Trophoblast cell (in vitro differentiated cells and primary cell): ENCODE data around the gene PTPRE.

Source experiments
- DNase-seq, 2 donors: peaks; one replicate each; pipeline ENCODE4 v3.0.0-alpha.2; 2016
- H2AFZ ChIP-seq: 2 replicates; pipeline ENCODE4 v1.6.1; 2013; ENCODE audit warnings: low read length, moderate library complexity, mild to moderate bottlenecking; ENCODE audit not compliant: insufficient read depth, poor library complexity
- H2AK5ac ChIP-seq: 2 replicates; pipeline ENCODE4 v1.6.1; 2013; ENCODE audit warnings: mild to moderate bottlenecking, low read length
- H2BK120ac ChIP-seq: 2 replicates; pipeline ENCODE4 v1.6.1; 2013; ENCODE audit warnings: low read length, mild to moderate bottlenecking, moderate library complexity; ENCODE audit not compliant: insufficient read depth, poor library complexity
- H2BK12ac ChIP-seq: 2 replicates; pipeline ENCODE4 v1.6.1; 2013; ENCODE audit warnings: mild to moderate bottlenecking, low read length, moderate library complexity
- H2BK5ac ChIP-seq: 2 replicates; pipeline ENCODE4 v1.6.1; 2013; ENCODE audit warnings: low read length, low read depth, moderate library complexity, mild to moderate bottlenecking; ENCODE audit not compliant: poor library complexity
- H3K14ac ChIP-seq: 2 replicates; pipeline ENCODE4 v1.6.1; 2013; ENCODE audit warnings: mild to moderate bottlenecking, low read length
- H3K18ac ChIP-seq: 2 replicates; pipeline ENCODE4 v1.6.1; 2013; ENCODE audit warnings: mild to moderate bottlenecking, low read length
- H3K23ac ChIP-seq: 2 replicates; pipeline ENCODE4 v1.6.1; 2013; ENCODE audit warnings: low read length
- H3K27ac ChIP-seq: 2 replicates; pipeline ENCODE4 v1.5.1; 2013; ENCODE audit warnings: low read depth, mild to moderate bottlenecking, inconsistent platforms, low read length, moderate library complexity
- H3K27me3 ChIP-seq: 2 replicates; pipeline ENCODE4 v1.6.1; 2013; ENCODE audit warnings: inconsistent platforms, mild to moderate bottlenecking, low read length, moderate library complexity; ENCODE audit not compliant: insufficient read depth
- H3K36me3 ChIP-seq, 2 experiments: 1 replicate in 1 of 2; 2 replicates in 1 of 2; pipeline ENCODE4 v1.6.1; 2013; ENCODE audit warnings: low read length in 2 of 2, mild to moderate bottlenecking in 2 of 2, moderate library complexity in 1 of 2; ENCODE audit not compliant: insufficient read depth in 2 of 2, control insufficient read depth in 1 of 2
- H3K4ac ChIP-seq: 2 replicates; pipeline ENCODE4 v1.6.1; 2013; ENCODE audit warnings: low read depth, mild to moderate bottlenecking, low read length, moderate library complexity
- H3K4me1 ChIP-seq, 2 experiments: 1 replicate in 1 of 2; 2 replicates in 1 of 2; pipeline ENCODE4 v1.6.1; 2013; ENCODE audit warnings: low read length in 2 of 2, mild to moderate bottlenecking in 2 of 2, moderate library complexity in 1 of 2; ENCODE audit not compliant: insufficient read depth in 2 of 2, control insufficient read depth in 1 of 2
- H3K4me2 ChIP-seq: 2 replicates; pipeline ENCODE4 v1.6.1; 2013; ENCODE audit warnings: inconsistent platforms, mild to moderate bottlenecking, low read length, moderate library complexity
- H3K4me3 ChIP-seq: 2 replicates; pipeline ENCODE4 v1.5.1; 2013; ENCODE audit warnings: mild to moderate bottlenecking, low read depth, low read length, inconsistent platforms
- H3K79me1 ChIP-seq: one replicate; pipeline ENCODE4 v1.6.1; 2013; ENCODE audit warnings: low read length
- H3K79me2 ChIP-seq: 2 replicates; pipeline ENCODE4 v1.6.1; 2013; ENCODE audit warnings: low read length, mild to moderate bottlenecking; ENCODE audit not compliant: control insufficient read depth, insufficient read depth, poor library complexity
- H3K9ac ChIP-seq: 2 replicates; pipeline ENCODE4 v1.6.1; 2013; ENCODE audit warnings: mild to moderate bottlenecking, low read length
- H3K9me3 ChIP-seq: 2 replicates; pipeline ENCODE4 v1.6.1; 2013; ENCODE audit warnings: low read depth, mild to moderate bottlenecking, control low read depth, inconsistent platforms, low read length; ENCODE audit not compliant: insufficient read depth
- H4K12ac ChIP-seq: 2 replicates; pipeline ENCODE4 v1.6.1; 2013; ENCODE audit warnings: low read depth, mild to moderate bottlenecking, low read length, moderate library complexity
- H4K8ac ChIP-seq: 2 replicates; pipeline ENCODE4 v1.6.1; 2013; ENCODE audit warnings: low read depth, mild to moderate bottlenecking, low read length, moderate library complexity
- H4K91ac ChIP-seq: one replicate; pipeline ENCODE4 v1.6.1; 2013; ENCODE audit warnings: low read depth, mild to moderate bottlenecking, low read length, moderate library complexity
- WGBS: extraction: QIAGEN DNeasy Blood & Tissue Kit; methylation state at CpG from one replicate; pipeline ENCODE4 v1.1.7; 2013; ENCODE audit warnings: missing lambda C conversion rate; ENCODE audit not compliant: insufficient read length, insufficient coverage; ENCODE audit errors: extremely low coverage; 5-methylcytosine and 5-hydroxymethylcytosine counted together

Gene PTPRE

DNA sequence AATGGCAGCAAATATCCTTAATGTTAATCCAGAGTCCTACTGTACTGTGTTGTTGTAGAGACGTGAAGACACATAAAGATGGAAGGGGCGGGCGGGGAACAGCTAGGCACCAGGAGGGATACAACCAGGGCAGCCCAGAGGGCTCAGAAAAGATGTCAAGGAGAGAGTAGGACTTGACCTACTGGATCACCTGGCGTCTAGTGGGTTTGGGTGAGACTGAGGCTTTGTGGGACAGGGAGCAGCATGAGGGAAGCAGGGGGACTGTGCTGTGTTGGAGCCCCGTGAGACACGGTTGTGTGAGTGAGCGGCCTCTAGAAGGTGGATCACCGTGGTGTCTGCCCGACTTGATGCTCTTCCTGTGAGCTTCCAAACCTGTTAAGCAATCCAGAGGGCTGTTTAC, 68.0 kb downstream of the PTPRE start:
- Histone ChIP-seq H3K18ac (no peak overlapping the region), H3K23ac (no peak overlapping the region), H2AK5ac (no peak overlapping the region), H4K91ac (no peak overlapping the region), H3K9ac (no peak overlapping the region), H3K4me2 (no peak overlapping the region), H3K14ac (no peak overlapping the region), H2AFZ (no peak overlapping the region), H2BK12ac (no peak overlapping the region), H3K36me3 (no peaks in the 10 kb centered on the region), H3K4me1 (peaks cover 2 to 3% of the 10 kb centered on the region in 2 experiments), H3K79me1 (no peaks in the 10 kb centered on the region), H3K27ac (no peak overlapping the region), H4K12ac (no peak overlapping the region), H3K9me3 (no peaks in the 10 kb centered on the region), H3K4ac (no peak overlapping the region), H2BK5ac (no peak overlapping the region), H3K27me3 (no peaks in the 10 kb centered on the region), H4K8ac (no peak overlapping the region), H3K4me3 (no peak overlapping the region), H2BK120ac (no peak overlapping the region), H3K79me2 (no peaks in the 10 kb centered on the region)
- no peak for DNase-seq
- no CpG with 5 or more reads among the region's 9 CpGs for WGBS

DNA sequence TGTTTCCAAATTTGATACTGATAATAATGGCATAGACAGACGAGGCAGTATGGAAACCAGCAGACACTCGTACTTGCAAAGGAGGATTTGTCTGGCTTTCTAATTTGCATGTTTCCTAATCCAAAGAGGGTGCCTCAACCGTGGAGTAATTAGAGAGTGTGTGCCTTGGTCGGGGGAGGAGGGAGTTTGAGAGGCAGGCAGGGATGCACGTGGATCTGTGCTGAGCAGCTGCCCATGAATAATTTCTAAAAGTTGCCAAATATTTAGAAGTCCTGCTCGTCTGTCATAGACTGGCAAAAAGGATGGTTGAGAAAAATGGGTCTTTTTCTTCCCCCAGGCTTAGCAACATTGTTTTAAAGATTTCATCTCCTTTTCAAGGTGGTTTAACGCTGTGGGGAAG, 69.4 kb downstream of the PTPRE start:
- no peak overlapping the region for H4K8ac ChIP-seq
- no peaks in the 10 kb centered on the region for H3K36me3 ChIP-seq
- no peak overlapping the region for H3K18ac ChIP-seq
- no peaks in the 10 kb centered on the region for H3K79me1 ChIP-seq
- H2BK12ac ChIP-seq, result no peak overlapping the region
- H3K27ac ChIP-seq, result no peak overlapping the region
- no CpG with 5 or more reads among the region's 7 CpGs for WGBS
- no peaks in the 10 kb centered on the region for H3K79me2 ChIP-seq
- H3K4me2 ChIP-seq, result no peak overlapping the region
- no peak overlapping the region for H3K4me3 ChIP-seq
- H3K14ac ChIP-seq, result no peak overlapping the region
- no peaks in the 10 kb centered on the region for H3K27me3 ChIP-seq
- H4K12ac ChIP-seq, result no peak overlapping the region
- no peak overlapping the region for H3K9ac ChIP-seq
- no peak overlapping the region for H4K91ac ChIP-seq
- H2BK5ac ChIP-seq, result no peak overlapping the region
- no peak overlapping the region for H3K23ac ChIP-seq
- H2AK5ac ChIP-seq, result no peak overlapping the region
- H3K4ac ChIP-seq, result no peak overlapping the region
- H3K9me3 ChIP-seq, result no peaks in the 10 kb centered on the region
- DNase-seq, result peak; percentile 48 to 65
- peaks cover 2 to 3% of the 10 kb centered on the region in 2 experiments for H3K4me1 ChIP-seq
- H2BK120ac ChIP-seq, result no peak overlapping the region
- H2AFZ ChIP-seq, result no peak overlapping the region

DNA sequence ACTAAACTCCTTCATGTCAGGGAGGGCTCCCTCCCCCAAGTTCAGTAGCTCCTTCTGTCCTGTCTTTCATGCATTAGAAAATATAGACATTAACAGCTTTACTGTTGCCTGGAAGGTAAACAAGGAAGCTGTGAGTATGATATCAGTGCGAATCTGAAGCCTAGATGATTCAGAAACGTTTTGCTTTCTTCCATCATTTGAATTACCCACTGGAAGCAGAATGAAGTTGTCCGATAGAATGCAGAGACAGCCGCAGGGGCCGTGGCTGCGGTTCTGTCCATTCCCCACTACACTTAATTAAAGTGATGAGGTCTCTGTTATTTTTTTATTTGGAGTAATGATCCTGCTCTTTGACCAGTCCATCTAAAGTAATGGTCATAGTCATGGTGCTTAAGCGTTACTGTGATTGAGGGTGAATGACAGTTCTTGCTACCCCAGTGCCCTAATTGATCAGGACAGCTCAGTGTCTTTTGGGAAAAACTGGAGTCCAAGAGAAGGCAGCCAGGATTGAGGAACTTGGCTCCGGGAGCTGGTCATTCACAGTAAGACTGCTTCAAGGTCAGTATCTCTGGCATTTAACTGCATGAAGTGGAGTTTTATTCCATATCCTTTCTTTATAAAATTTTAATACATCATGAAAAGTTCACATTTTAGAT, 69.9 kb downstream of the PTPRE start:
- Histone ChIP-seq H3K9ac (no peak overlapping the region), H4K12ac (no peak overlapping the region), H3K36me3 (no peaks in the 10 kb centered on the region), H3K4me3 (no peak overlapping the region), H4K8ac (no peak overlapping the region), H3K27me3 (no peaks in the 10 kb centered on the region), H3K79me1 (no peaks in the 10 kb centered on the region), H3K23ac (no peak overlapping the region), H2AFZ (no peak overlapping the region), H3K27ac (no peak overlapping the region), H2BK12ac (no peak overlapping the region), H2BK120ac (no peak overlapping the region), H3K79me2 (no peaks in the 10 kb centered on the region), H3K4me1 (peaks cover 2 to 3% of the 10 kb centered on the region in 2 experiments), H3K9me3 (no peaks in the 10 kb centered on the region), H3K4ac (no peak overlapping the region), H3K18ac (no peak overlapping the region), H3K14ac (no peak overlapping the region), H2AK5ac (no peak overlapping the region), H2BK5ac (no peak overlapping the region), H3K4me2 (no peak overlapping the region), H4K91ac (no peak overlapping the region)
- peak in 1 of 2 donors; percentile 9 for DNase-seq
- no CpG with 5 or more reads among the region's 8 CpGs for WGBS

DNA sequence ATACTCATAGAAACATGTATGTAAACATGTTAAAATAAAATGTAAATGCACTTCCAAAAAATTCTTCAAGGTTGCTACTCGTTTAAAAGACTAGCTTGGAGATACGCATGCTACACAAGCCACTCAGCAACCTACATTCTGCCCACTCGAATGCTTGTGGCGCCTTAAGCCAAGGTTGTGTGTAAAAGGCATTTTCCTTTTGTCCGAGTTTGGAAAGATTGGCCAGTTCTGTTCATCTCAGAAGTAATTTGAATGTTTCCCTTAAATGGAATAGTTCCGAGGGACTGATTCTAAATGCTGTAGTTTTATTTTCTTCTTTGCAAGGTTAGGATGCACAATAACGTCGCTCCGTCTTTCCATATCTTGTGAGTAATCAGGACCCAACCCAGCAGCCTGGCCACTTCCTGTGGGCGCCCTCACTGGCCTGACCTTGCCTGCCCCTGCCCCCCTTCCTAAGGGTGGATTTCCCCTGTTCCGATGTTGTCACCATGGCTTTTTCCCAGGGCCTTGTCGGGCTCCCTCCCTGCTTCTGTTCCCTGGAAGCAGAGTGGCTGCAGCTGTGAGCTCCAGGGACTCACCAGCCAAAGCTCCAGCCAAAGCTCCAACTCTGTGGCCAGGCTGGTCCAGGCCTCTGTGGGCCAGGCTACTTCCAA, 70.6 kb downstream of the PTPRE start:
- no peak overlapping the region for H3K18ac ChIP-seq
- no peak overlapping the region for H4K12ac ChIP-seq
- H3K79me2 ChIP-seq, result no peaks in the 10 kb centered on the region
- DNase-seq, result peak; percentile 45 to 61
- H2AFZ ChIP-seq, result no peak overlapping the region
- no peak overlapping the region for H3K23ac ChIP-seq
- no peak overlapping the region for H3K4me3 ChIP-seq
- no peak overlapping the region for H2BK12ac ChIP-seq
- H3K4ac ChIP-seq, result no peak overlapping the region
- no peak overlapping the region for H3K9ac ChIP-seq
- no peak overlapping the region for H4K8ac ChIP-seq
- H3K4me1 ChIP-seq, result peaks cover 2 to 3% of the 10 kb centered on the region in 2 experiments
- no peak overlapping the region for H3K4me2 ChIP-seq
- no peak overlapping the region for H3K14ac ChIP-seq
- no peak overlapping the region for H2BK5ac ChIP-seq
- no CpG with 5 or more reads among the region's 12 CpGs for WGBS
- no peak overlapping the region for H4K91ac ChIP-seq
- H3K27ac ChIP-seq, result no peak overlapping the region
- no peak overlapping the region for H2AK5ac ChIP-seq
- no peaks in the 10 kb centered on the region for H3K79me1 ChIP-seq
- no peak overlapping the region for H2BK120ac ChIP-seq
- no peaks in the 10 kb centered on the region for H3K27me3 ChIP-seq
- no peaks in the 10 kb centered on the region for H3K36me3 ChIP-seq
- no peaks in the 10 kb centered on the region for H3K9me3 ChIP-seq
